MM.1S (cell line): ENCODE results near the gene HUWE1.

Experiments used
- EZH2phosphoT487 ChIP-seq: fragments of 300-600 bp; sonication (generic); IDR thresholded peaks from 2 replicates; pipeline ENCODE4 v1.6.1; 2018; ENCODE audit warnings: antibody characterized with exemption, low read length
- TF ChIP-seq, protein P1 (sequence below): fragments of 300-600 bp; sonication (generic); IDR thresholded peaks from 2 replicates; pipeline ENCODE4 v1.5.1; 2016; ENCODE audit warnings: antibody characterized with exemption, low read length, mixed read lengths

DNA sequence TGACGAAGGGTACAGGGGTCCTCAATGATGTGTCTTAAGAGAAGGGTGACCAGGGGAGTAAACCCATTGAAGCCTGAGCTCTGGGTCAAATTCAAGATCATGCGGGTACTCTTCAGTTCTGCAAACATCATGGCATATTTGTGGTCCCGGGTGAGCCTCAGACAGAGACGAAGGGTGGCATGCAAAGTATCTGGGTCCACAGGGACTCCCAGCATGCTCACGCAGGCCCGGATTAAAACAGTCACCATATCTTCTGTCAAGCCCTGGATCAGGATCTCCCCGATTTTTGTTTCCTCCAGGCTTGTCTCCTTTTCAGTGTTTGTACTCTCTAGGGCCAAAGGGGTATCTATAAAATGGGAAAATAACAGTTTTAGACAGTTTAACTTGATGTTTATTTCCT is 102.9 kb downstream of the HUWE1 start:
- TF ChIP-seq, protein P1, sequence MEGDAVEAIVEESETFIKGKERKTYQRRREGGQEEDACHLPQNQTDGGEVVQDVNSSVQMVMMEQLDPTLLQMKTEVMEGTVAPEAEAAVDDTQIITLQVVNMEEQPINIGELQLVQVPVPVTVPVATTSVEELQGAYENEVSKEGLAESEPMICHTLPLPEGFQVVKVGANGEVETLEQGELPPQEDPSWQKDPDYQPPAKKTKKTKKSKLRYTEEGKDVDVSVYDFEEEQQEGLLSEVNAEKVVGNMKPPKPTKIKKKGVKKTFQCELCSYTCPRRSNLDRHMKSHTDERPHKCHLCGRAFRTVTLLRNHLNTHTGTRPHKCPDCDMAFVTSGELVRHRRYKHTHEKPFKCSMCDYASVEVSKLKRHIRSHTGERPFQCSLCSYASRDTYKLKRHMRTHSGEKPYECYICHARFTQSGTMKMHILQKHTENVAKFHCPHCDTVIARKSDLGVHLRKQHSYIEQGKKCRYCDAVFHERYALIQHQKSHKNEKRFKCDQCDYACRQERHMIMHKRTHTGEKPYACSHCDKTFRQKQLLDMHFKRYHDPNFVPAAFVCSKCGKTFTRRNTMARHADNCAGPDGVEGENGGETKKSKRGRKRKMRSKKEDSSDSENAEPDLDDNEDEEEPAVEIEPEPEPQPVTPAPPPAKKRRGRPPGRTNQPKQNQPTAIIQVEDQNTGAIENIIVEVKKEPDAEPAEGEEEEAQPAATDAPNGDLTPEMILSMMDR: no peak
- TF ChIP-seq EZH2phosphoT487: no peak
